Neural progenitor cell (in vitro differentiated cells): ENCODE results near the gene DPYD. TPM values are rescaled to one million over a fixed set of nuclear protein-coding genes. Genes with fewer than 3 reads are reported as not detected.

Experiments
- DNase-seq: peaks from one replicate; pipeline ENCODE4 v3.0.0-alpha.2; 2016; ENCODE audit warnings: low spot score
- H2AFZ ChIP-seq: fragments of 200-600 bp; sonication (generic); replicated peaks from 2 replicates; pipeline ENCODE4 v1.6.1; 2016; ENCODE audit warnings: antibody characterized with exemption
- H3F3A ChIP-seq: fragments of 200-600 bp; sonication (generic); 2 replicates; pipeline ENCODE4 v1.6.1; 2016; ENCODE audit warnings: antibody characterized with exemption, low read depth
- H3K27ac ChIP-seq: fragments of 200-600 bp; sonication (generic); 2 replicates; pipeline ENCODE4 v1.5.1; 2016; ENCODE audit warnings: mild to moderate bottlenecking
- H3K27me3 ChIP-seq: fragments of 200-600 bp; sonication (generic); 2 replicates; pipeline ENCODE4 v1.6.1; 2016; ENCODE audit warnings: mild to moderate bottlenecking, moderate library complexity
- H3K36me3 ChIP-seq: fragments of 200-600 bp; sonication (generic); 2 replicates; pipeline ENCODE4 v1.5.1; 2016
- H3K4me1 ChIP-seq: fragments of 200-600 bp; sonication (generic); 2 replicates; pipeline ENCODE4 v1.6.1; 2016; ENCODE audit warnings: mixed run types
- H3K4me2 ChIP-seq: fragments of 200-600 bp; sonication (generic); 2 replicates; pipeline ENCODE4 v1.6.1; 2016
- H3K4me3 ChIP-seq: fragments of 200-600 bp; sonication (generic); 2 replicates; pipeline ENCODE4 v1.5.1; 2016
- H3K79me2 ChIP-seq: fragments of 200-600 bp; sonication (generic); 2 replicates; pipeline ENCODE4 v1.6.1; 2016; ENCODE audit warnings: low read depth
- H3K9ac ChIP-seq: fragments of 200-600 bp; sonication (generic); 2 replicates; pipeline ENCODE4 v1.6.1; 2016
- H3K9me3 ChIP-seq: fragments of 200-600 bp; sonication (generic); 2 replicates; pipeline ENCODE4 v1.5.1; 2016; ENCODE audit warnings: low read depth
- H4K20me1 ChIP-seq: fragments of 200-600 bp; sonication (generic); 2 replicates; pipeline ENCODE4 v1.6.1; 2016; ENCODE audit warnings: low read depth
- H3K27ac Mint-ChIP-seq: 3 replicates; pipeline ENCODE4 v1.8.0; 2021; ENCODE audit warnings: mixed read lengths
- H3K27me3 Mint-ChIP-seq: 2 replicates; pipeline ENCODE4 v1.8.0; 2022; ENCODE audit warnings: low read depth, mild to moderate bottlenecking, inconsistent platforms, moderate library complexity, mixed read lengths; ENCODE audit not compliant: insufficient read depth
- H3K36me3 Mint-ChIP-seq: 3 replicates; pipeline ENCODE4 v1.8.0; 2021; ENCODE audit warnings: mixed read lengths
- H3K4me1 Mint-ChIP-seq: 3 replicates; pipeline ENCODE4 v1.8.0; 2021; ENCODE audit warnings: mixed read lengths
- H3K4me3 Mint-ChIP-seq: 3 replicates; pipeline ENCODE4 v1.8.0; 2021; ENCODE audit warnings: mild to moderate bottlenecking, moderate library complexity, mixed read lengths
- H3K9me3 Mint-ChIP-seq: 3 replicates; pipeline ENCODE4 v1.8.0; 2020; ENCODE audit warnings: mixed read lengths
- CTCF ChIP-seq: fragments of 200-600 bp; sonication (generic); IDR thresholded peaks from 2 replicates; pipeline ENCODE4 v1.5.1; 2017; ENCODE audit warnings: antibody characterized with exemption, mild to moderate bottlenecking
- EZH2 ChIP-seq: fragments of 200-600 bp; sonication (generic); IDR thresholded peaks from 2 replicates; pipeline ENCODE4 v1.6.1; 2017; ENCODE audit warnings: antibody characterized with exemption, mild to moderate bottlenecking, moderate library complexity
- EZH2phosphoT487 ChIP-seq: fragments of 200-600 bp; sonication (generic); IDR thresholded peaks from 2 replicates; pipeline ENCODE4 v1.6.1; 2017; ENCODE audit warnings: antibody characterized with exemption
- total RNA-seq: library from RNA; depleted of rRNA; stranded (reverse); fragments of >200 nt; gene quantifications from 2 replicates; pipeline ENCODE4 v1.2.3, GENCODE V29; 2015; ENCODE audit warnings: low replicate concordance

The DPYD gene
- total RNA-seq, 1 donor from 2014 or later, result 0.43 TPM

DNA sequence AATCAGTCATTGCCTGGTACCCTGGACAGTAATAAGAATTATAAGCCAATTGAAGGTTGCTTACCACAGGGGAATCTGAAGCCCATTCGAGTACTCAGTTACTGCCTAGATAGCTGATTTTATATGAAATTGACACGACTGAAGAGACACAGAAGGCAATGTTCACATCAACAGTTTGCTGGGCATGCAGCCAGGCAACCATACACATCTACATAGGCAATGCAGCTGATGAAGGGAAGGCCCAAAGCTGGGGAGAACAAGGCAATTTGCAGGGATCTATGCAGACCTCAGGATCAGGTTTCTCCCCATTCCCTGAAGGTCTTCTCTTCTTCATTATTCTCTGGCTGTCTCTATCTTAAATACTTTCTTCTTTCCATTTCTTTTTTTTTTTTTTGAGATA is 750.5 kb downstream of the DPYD start:
- H3F3A ChIP-seq, result no peaks in the 10 kb centered on the region
- H3K27ac ChIP-seq, result no peak overlapping the region
- no peak overlapping the region for H2AFZ ChIP-seq
- DNase-seq, result no peak
- no peaks in the 10 kb centered on the region for H3K79me2 ChIP-seq
- no peaks in the 10 kb centered on the region for H4K20me1 ChIP-seq
- H3K4me1 Mint-ChIP-seq, result no peaks in the 10 kb centered on the region
- peaks cover 2% of the 10 kb centered on the region for H3K27me3 Mint-ChIP-seq
- no peak overlapping the region for H3K4me3 Mint-ChIP-seq
- no peak overlapping the region for H3K27ac Mint-ChIP-seq
- no peaks in the 10 kb centered on the region for H3K4me1 ChIP-seq
- TF ChIP-seq EZH2 (no peak), EZH2phosphoT487 (no peak), CTCF (no peak)
- no peaks in the 10 kb centered on the region for H3K36me3 Mint-ChIP-seq
- H3K4me2 ChIP-seq, result no peak overlapping the region
- H3K9ac ChIP-seq, result no peak overlapping the region
- no peaks in the 10 kb centered on the region for H3K9me3 ChIP-seq
- no peaks in the 10 kb centered on the region for H3K36me3 ChIP-seq
- H3K27me3 ChIP-seq, result no peaks in the 10 kb centered on the region
- no peaks in the 10 kb centered on the region for H3K9me3 Mint-ChIP-seq
- no peak overlapping the region for H3K4me3 ChIP-seq

- H3K27ac Mint-ChIP-seq, result no peak overlapping the region
- no peak overlapping the region for H3K4me2 ChIP-seq
- no peaks in the 10 kb centered on the region for H3K4me1 ChIP-seq
- H3K27me3 ChIP-seq, result no peaks in the 10 kb centered on the region
- no peaks in the 10 kb centered on the region for H3K36me3 ChIP-seq
- no peaks in the 10 kb centered on the region for H4K20me1 ChIP-seq
- no peak overlapping the region for H3K27ac ChIP-seq
- no peak overlapping the region for H3K4me3 ChIP-seq
- peaks cover 13% of the 10 kb centered on the region for H3K9me3 Mint-ChIP-seq
- no peaks in the 10 kb centered on the region for H3K79me2 ChIP-seq
- no peak overlapping the region for H3K4me3 Mint-ChIP-seq
- no peak overlapping the region for H3K9ac ChIP-seq
- DNase-seq, result no peak
- no peaks in the 10 kb centered on the region for H3F3A ChIP-seq
- TF ChIP-seq CTCF (no peak), EZH2 (no peak), EZH2phosphoT487 (no peak)
- H2AFZ ChIP-seq, result no peak overlapping the region
- H3K4me1 Mint-ChIP-seq, result no peaks in the 10 kb centered on the region
- peaks cover 2% of the 10 kb centered on the region for H3K27me3 Mint-ChIP-seq
- no peaks in the 10 kb centered on the region for H3K36me3 Mint-ChIP-seq
- H3K9me3 ChIP-seq, result no peaks in the 10 kb centered on the region
These were observed 752.8 kb downstream of the DPYD start for GRCh38 chr1:97168056-97168455.

- H3K79me2 ChIP-seq, result no peaks in the 10 kb centered on the region
- no peaks in the 10 kb centered on the region for H3K4me1 Mint-ChIP-seq
- H3K27ac ChIP-seq, result no peak overlapping the region
- no peak overlapping the region for H3K4me2 ChIP-seq
- H3K9me3 Mint-ChIP-seq, result peaks cover 13% of the 10 kb centered on the region
- H3K4me3 Mint-ChIP-seq, result no peak overlapping the region
- H3K36me3 ChIP-seq, result no peaks in the 10 kb centered on the region
- H3F3A ChIP-seq, result no peaks in the 10 kb centered on the region
- no peak for TF ChIP-seq EZH2phosphoT487
- TF ChIP-seq CTCF, result no peak
- TF ChIP-seq EZH2, result no peak
- no peaks in the 10 kb centered on the region for H3K36me3 Mint-ChIP-seq
- no peaks in the 10 kb centered on the region for H3K9me3 ChIP-seq
- H3K9ac ChIP-seq, result no peak overlapping the region
- DNase-seq, result no peak
- no peaks in the 10 kb centered on the region for H3K4me1 ChIP-seq
- H3K27ac Mint-ChIP-seq, result no peak overlapping the region
- H4K20me1 ChIP-seq, result no peaks in the 10 kb centered on the region
- no peak overlapping the region for H2AFZ ChIP-seq
- H3K4me3 ChIP-seq, result no peak overlapping the region
- H3K27me3 Mint-ChIP-seq, result peaks cover 2% of the 10 kb centered on the region
- H3K27me3 ChIP-seq, result no peaks in the 10 kb centered on the region
These were observed 753.6 kb downstream of the DPYD start for GRCh38 chr1:97167246-97167645.

GRCh38 chr1:97166626-97167025 is 754.2 kb downstream of the DPYD start:
- H3K79me2 ChIP-seq, result no peaks in the 10 kb centered on the region
- TF ChIP-seq EZH2 (no peak), CTCF (no peak), EZH2phosphoT487 (no peak)
- Mint-ChIP-seq H3K27ac (no peak overlapping the region), H3K4me1 (no peaks in the 10 kb centered on the region), H3K4me3 (no peak overlapping the region), H3K27me3 (peaks cover 2% of the 10 kb centered on the region), H3K36me3 (no peaks in the 10 kb centered on the region), H3K9me3 (peaks cover 13% of the 10 kb centered on the region)
- H4K20me1 ChIP-seq, result no peaks in the 10 kb centered on the region
- H2AFZ ChIP-seq, result no peak overlapping the region
- H3F3A ChIP-seq, result no peaks in the 10 kb centered on the region
- no peak for DNase-seq
- H3K4me3 ChIP-seq, result no peak overlapping the region
- no peak overlapping the region for H3K4me2 ChIP-seq
- H3K36me3 ChIP-seq, result no peaks in the 10 kb centered on the region
- H3K4me1 ChIP-seq, result no peaks in the 10 kb centered on the region
- no peaks in the 10 kb centered on the region for H3K27me3 ChIP-seq
- H3K9me3 ChIP-seq, result no peaks in the 10 kb centered on the region
- H3K9ac ChIP-seq, result no peak overlapping the region
- H3K27ac ChIP-seq, result no peak overlapping the region
